Activated CD4-positive, alpha-beta T cell treated with anti-CD3 and anti-CD28 coated beads for 24 hours (primary cell): ENCODE results near the gene SLC34A2.
"Not testable (repeated sequence)": the region's sequence is repeated elsewhere in the genome, so short reads cannot be mapped to it uniquely, and the experiment has no call there.

ENCODE experiments used
- DNase-seq, 2 donors: peaks; one replicate each; pipeline ENCODE4 v3.0.0-alpha.2; 2020; ENCODE audit warnings: low read depth in 2 of 2

Gene SLC34A2, protein sequence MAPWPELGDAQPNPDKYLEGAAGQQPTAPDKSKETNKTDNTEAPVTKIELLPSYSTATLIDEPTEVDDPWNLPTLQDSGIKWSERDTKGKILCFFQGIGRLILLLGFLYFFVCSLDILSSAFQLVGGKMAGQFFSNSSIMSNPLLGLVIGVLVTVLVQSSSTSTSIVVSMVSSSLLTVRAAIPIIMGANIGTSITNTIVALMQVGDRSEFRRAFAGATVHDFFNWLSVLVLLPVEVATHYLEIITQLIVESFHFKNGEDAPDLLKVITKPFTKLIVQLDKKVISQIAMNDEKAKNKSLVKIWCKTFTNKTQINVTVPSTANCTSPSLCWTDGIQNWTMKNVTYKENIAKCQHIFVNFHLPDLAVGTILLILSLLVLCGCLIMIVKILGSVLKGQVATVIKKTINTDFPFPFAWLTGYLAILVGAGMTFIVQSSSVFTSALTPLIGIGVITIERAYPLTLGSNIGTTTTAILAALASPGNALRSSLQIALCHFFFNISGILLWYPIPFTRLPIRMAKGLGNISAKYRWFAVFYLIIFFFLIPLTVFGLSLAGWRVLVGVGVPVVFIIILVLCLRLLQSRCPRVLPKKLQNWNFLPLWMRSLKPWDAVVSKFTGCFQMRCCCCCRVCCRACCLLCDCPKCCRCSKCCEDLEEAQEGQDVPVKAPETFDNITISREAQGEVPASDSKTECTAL

DNA sequence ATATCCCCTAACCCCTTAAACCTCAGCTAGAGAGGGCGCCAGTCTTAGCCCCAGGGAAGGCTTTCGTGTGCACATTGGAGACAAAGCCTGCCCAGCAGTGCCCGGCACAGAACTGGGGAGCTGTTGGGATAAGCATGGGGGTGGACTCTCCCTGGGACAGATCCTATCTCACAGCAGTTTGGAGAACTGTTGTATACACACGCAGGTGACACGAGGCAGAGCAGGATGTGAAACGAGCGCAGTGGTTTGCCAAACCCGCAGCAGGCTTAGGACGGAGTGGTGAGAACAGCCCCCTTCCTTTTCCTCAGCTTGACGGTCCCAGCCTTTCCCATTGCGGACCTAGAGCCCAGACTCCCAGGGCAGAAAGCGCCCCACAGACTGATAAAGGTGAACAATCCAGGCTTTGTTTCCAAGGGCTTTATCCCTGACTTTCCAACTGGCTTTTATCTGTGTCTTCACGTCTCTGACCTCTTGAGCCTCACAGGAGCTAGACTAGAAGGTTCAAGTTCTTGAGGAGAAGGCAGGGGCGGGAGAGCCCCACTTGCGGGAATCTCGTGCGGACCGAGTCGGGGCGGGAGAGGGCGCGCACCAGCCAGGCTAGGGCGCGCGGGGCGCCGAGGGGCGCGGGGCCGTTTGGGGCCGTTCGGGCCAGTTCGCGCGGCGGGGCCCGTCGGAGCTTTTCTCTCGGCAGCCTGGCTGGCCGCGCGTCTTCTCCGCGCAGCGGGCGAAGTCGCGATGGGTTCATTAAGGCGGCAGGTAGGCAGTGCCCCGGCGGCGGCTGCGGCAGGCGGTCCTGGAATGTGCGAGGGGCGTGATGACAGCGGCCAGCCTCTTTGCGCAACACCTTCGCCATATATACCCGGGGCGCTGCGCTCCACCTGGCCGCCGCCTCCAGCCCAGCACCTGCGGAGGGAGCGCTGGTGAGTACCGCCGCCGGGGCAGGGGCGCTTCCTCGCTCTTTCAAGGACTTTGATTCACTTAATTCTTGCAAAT is at the start of gene SLC34A2:
TSS of gene SLC34A2 (plus strand) at position 881 of the 993 bp plus-strand sequence. CDS start 6,650 bp downstream, outside the sequence.
- DNase-seq = no peak

DNA sequence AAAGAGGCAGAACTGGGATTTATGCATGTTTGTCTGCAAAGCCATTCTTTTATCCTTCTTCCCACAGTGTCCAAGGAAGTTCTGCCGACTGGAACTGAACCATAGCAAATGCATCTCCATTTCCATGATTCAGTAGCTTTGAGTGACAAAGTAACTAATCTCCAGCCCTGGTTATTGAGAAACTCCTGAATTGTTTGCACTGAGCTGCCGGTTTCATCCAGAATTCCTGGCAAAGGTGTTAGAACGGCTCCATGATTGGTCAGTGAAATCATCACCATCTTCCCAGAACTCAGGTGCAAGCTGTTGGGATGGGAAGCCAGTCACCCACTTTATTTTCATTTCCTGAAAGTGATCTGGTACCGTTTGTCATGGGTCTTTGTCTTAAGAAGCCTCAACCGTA is 47.0 kb upstream of the SLC34A2 start:
- no peak for DNase-seq

DNA sequence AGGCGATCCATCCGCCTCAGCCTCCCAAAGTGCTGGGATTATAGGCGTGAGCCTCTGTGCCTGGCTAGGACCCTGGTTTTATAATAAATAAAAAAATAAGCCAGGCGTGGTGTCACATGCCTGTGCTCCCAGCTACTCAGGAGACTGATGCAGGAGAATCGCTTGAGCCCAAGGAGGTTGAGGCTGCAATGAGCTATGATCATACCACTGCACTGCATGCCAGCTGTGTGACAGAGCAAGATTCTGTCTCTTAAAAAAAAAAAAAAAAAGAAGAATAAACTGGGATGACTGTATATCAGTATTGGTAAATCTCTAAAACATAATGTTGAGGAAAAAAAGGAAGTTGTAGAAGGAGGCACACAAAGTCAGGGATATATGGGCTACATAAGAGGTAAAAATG is 45.7 kb upstream of the SLC34A2 start:
- no peak for DNase-seq

DNA sequence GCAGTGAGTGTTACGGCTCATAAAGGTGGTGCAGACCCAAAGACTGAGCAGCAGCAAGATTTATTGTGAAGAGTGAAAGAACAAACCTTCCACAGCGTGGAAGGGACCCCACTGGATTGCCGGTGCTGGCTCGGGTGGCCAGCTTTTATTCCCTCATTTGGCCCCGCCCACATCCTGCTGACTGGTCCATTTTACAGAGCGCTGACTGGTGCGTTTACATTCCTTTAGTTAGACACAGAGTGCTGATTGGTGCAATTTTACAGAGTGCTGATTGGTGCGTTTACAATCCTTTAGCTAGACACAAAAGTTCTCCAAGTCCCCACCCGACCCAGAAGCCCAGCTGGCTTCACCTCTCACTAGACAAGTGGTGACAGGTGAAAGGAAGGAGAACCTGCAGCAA is 42.0 kb upstream of the SLC34A2 start:
- DNase-seq = not testable (repeated sequence)

DNA sequence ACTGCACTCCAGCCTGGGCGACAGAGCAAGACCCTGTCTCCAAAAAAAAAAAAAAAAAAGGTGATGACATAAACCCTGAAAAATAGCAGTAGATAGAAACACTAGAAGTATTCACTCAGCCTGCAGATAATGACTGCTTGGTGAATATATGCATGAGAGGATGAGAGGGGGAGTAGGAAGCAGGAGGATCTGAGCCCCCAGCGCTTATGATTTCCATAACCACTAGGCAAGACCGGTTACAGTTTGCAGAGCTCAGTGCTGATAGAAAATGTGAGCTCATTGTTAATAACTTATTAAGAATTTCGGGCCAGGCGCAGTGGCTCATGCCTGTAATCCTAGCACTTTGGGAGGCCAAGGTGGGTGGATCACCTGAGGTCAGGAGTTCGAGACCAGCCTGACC is 40.8 kb upstream of the SLC34A2 start:
- DNase-seq = no peak

DNA sequence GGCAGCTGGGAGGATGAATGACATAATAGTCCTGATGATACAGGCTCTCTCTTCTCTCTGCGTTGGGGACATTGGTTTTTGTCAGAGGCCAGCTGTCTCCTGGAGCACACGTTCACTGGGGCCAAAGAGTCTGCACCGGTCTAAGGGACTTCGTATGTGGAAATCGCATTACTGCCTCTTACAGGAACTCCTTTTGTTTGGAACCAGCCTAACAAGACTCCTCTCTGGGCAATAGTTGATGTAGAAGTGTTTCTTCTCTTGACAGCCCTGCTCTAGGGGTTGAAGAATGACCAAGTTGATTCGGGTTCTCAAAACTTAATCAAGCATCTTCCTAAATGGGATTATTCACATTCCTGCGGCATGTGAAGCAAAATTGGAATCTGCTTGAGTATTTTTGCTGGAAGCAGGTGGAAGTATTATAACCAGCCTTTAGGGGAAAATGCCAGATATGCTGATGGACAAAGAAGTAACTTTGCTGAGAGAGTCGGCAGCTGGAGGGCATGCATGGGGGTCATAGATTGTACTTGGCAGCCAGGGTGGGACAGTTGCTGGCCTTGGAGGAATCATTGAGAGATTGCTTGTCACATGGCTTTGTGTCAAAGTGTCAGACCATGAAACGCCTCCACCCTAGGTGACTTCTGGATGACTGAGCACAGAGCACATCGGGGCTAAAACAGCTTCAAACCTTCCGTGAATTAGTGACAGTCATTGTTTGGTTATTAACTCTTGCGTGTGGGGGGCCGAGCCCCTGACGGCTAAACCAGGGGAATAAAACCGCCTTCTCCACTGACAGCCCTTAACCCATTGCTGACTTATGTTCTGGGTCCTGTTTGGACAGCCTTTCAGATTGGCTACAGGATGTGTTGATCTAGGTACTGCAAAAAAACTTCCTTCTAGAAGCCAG is 34.4 kb upstream of the SLC34A2 start:
- DNase-seq = no peak

DNA sequence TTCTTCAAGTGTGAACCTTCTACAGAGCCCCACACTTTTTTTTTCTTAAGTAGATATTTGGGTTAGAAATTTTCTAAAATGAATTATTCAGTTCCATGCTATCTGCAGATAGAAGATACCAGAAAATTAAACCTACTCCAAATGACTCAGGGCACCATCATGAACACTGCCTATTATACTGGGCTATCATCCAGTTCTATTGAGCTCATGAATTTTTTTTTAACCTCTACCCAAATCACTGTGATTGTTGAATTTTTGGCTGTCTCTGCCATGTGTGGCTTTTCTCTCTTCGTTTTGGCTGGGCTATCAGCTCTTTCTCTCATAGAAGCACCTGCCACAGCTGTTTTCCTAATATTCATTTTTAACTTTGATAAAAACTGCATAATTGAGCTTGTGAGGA is 31.0 kb upstream of the SLC34A2 start:
- DNase-seq = no peak

DNA sequence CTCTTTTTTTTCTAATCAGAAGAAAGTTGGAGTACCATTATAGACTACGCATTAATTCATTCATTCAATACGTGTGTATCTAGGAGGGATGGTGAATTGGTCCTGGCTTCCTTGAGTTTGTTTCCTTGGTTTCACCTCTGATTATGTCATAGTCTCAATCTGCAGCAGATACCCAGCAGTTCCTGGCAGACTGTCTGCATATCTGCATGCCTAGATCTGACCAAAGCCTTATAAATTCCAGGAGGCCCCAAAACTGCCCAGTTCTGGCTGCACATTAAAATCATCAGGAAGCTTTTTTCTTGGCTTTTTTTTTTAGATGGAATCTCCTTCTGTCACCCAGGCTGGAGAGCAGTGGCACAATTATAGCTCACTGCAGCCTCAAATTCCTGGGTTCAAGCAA is 27.2 kb upstream of the SLC34A2 start:
- DNase-seq = no peak

DNA sequence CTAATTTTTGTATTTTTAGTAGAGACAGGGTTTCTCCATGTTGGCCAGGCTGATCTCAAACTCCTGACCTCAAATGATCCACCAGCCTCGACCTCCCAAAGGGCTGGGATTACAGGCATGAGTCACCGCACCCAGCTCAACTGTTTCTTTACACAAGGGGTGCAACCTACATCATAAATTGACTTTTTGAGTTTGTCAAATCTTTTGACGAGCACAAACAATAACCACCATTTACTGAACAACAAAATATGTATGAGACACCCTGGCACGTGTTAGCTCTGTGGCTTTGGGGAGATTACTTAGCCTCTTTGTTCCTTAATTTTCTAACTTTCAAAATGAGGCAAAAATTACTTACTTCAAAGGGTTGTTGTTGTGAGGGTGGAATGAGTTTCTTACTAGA is 23.5 kb upstream of the SLC34A2 start:
- no peak for DNase-seq

DNA sequence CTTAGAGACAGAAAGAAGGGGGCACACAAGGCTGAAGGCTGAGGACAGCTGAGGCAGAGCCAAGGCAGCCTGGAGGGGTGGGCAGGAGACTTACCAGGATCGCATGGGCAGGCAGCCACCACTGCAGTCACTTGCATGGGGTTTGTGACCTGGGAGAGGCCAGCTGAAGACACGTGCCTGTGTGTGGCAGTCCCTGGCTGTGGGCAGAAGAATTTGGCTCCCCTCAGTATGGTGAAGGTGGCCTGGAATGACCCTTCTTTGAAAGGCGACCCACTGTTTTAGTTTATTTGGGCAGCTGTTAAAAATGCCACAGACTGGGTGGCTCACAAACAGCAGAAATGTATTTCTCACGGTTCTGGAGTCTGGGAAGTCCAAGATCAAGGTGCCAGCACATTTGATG is 22.1 kb upstream of the SLC34A2 start:
- no peak for DNase-seq

DNA sequence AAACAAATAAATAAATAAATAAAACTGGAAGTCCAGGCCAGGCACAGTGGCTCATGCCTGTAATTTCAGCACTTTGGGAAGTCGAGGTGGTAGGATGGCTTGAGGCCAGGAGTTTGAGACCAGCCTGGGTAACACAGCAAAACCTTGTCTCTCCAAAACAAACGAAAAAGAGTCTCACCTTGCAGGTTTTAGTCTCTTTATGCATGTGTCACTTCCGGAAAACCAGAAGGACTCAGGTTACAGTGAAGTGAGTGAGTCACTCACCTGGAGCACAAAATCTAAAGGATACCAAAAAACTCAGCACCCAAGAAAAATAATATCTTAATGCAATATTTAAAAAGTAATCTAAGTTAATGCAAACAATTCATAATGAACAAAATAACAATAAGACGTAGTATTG is 20.1 kb upstream of the SLC34A2 start:
- DNase-seq = no peak

DNA sequence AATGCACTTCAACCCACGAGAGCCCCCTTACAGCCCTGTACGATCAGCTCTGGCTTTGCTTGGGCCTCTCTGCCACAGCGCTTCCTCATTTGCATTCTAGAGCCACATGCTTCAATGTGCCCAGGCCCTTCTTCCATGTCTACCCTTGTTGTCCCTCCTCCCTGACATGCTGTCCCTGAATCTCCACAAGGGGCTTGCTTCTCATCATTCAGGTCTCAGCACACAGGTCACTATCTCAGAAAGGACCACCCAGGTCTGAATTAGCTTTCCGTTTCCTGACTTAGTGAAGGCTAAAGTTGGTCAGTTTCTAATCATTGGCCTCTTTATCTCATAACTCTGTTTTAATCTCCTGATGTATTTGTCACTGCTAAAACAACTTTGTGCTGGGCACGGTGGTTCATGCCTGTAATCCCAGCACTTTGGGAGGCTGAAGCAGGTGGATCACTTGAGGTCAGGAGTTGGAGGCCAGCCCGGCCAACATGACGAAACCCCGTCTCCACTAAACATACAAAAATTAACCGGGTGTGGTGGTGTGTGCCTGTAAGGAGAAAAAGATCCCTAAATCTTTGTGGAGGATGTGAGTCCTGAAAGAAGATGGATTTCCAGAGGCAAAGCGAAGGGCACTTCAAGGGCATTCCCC is 17.9 kb upstream of the SLC34A2 start:
- DNase-seq = no peak

DNA sequence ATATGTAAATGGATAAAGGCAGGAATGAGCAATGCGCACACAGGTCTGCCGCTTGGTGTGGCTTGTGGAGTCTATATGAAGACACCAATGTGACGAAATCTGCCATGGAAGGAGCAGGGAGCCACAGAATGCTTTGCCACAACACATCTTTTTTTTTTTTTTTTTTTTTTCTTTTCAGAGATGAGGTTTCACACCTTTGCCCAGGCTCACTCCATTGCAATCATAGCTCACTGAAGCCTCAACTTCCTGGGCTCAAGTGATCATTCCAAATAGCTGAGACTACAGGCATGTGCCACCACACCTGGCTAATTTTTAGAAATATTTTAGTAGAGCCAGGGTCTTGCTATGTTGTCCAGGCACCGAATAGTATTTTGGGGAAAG is 17.4 kb upstream of the SLC34A2 start:
- no peak for DNase-seq

DNA sequence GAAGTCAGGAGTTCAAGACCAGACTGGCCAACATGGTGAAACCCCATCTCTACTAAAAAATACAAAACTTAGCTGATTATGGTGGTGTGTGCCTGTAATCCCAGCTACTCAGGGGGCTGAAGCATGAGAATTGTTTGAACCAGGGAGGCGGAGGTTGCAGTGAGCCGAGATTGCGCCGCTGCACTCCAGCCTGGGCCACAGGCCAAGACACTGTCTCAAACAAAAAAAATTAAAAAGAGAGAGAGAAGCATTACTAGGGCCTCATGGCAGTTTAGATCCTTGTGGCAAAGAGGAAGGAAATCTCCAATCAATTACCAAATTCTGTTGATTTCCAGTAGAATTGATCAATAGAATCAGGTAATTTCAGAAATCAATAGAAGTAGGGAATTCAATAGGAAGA is 16.8 kb upstream of the SLC34A2 start:
- DNase-seq = no peak

DNA sequence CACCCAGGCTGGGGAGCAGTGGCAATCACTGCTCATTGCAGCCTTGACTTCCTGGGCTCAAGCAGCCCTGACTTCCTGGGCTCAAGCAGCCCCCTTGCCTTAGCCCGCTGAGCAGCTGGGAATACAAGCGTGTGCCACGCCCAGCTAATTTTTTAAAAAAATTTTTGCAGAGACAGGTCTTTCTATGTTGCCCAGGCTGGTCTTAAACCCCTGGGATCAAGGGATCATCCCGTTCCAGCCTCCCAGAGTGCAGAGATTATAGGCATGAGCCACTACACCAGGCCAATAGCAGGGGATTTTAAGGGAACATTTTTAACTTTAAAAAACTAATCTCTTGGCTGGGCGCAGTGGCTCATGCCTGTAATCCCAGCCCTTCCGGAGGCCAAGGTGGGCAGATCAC is 5.3 kb upstream of the SLC34A2 start:
- DNase-seq = no peak

DNA sequence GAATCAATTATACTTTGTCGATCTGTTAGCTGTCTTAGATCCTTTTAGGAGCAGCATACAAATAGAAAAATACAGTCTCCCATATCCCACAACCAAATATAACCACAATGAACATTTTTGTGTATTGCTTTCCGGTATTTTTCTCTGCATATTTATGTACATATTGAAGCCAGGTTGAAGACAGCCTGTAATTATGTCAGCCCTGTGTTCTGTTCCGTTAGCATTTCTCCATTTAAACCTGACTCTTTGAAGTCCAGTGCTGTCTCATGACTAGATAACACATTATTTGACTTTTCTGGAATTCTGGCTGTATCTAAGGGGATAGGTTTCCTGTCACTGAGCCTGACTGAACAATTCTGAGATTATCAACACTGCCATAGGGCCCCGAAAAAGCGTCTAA is 4.0 kb upstream of the SLC34A2 start:
- no peak for DNase-seq

DNA sequence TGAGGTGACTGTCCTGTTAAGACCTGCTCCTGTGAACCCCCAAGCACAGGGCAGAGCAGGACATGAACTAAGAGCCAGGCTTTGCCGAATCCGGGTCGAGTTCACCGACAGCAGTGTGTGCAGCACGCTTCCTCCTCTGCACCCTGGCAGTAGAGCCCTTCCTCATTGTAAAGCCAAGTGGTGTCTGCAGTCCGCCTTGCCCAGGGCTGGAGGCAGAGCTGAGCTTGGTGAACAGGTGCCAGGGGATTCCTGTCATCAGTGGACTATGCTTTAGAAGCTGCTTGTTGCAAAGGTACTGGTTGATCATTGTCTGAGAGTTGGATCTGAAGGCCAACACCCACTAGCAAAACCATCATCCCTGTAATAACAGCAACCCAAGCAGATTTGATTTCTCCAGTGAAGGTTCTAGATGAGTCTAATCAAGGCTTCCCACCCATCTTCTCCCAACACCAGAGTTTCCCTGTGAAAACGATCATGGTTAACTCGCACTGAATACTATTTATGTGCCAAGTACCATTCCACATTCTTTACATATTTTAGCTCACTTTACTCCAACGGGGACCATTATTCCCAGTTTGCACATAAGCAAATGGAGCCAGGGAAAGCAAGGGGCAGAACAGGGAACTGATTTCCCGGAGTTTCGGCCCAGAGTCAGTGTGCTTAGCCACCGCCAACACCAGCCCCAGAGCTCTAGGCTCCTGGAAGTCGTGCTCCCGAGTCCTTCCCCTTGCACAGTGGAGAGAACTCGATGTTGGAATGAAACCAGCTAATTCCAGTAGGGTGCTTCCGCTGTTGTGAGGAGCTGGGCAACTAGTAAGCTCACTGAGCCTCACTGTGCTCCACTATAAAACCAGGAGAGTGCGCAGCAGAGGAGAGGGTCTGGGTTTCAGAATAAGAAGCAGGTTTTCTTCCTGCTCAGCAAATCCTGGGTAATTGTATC is 1.4 kb upstream of the SLC34A2 start:
- DNase-seq = no peak

DNA sequence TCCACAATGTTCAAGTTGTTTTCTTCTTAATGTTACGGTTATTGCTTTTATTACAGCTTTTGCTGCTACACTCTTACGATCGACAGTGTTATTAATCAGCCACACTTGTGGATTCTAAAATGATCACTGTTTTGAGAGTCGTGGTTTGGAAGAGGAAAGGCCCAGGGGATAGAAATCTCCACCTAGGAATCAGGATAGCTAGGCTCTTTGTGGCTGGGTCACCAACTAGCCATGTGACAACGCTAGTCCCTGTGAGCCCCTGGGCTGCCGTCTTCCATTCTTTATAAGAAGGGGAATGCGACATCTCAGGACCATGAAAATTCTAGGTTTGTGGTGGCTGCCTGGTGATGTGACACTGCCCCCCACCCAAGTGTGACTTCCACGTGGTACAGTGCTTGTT is 380 bp downstream of the SLC34A2 start:
- DNase-seq = no peak

DNA sequence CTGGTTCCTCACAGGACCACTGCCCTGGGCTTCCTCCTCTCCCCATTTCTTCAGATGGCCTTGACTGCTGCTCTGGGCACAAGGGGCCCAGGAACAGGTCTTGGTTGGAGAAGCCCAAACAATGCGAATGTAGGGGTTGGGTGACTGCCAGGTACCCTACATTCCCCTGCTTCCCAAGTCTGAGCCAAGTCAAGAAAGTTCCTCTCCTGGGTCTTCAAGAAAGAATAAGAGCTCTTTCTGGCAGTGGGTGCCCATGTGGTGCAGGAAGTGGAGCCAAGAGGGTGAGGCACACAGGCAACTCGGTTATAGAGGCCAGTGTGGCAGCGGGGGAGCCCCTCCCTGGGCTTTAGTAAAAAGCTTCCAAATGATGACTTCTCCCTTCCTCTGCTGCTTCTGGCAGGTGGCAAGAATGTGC is 2.7 kb downstream of the SLC34A2 start:
- no peak for DNase-seq

DNA sequence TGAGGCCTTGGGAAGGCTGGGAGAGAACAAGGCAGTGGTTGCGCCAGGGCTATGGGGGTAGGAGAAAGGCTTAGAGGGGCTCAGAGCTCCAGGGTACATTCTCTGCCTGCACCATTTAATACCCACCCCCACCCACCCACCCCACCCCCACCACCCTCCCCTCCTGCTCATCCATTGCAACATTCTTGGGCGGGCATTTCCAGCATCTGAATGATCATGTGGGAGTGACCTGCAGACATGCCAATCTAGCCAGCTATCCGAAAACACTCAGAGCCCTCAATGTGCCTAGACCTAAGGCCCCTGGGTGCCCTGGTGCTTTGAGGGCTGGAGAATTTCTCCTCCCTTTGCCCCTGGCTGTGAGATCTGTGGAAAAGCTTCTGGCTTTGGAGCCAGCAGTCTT is 3.1 kb downstream of the SLC34A2 start:
- no peak for DNase-seq
